ENCODE results near the gene GCC1.

- TF ChIP-seq CTCF (IDR thresholded peaks at IDR 0.05; ENCODE audit: low read depth, low read length, poor library complexity, severe bottlenecking) (no peak), EZH2phosphoT487 (IDR thresholded peaks at IDR 0.05; ENCODE audit: borderline replicate concordance, low read length) (no peak)
Observed at GRCh38 chr7:127618775-127619174, 33.4 kb upstream of the GCC1 start.

All from DOHH2 (cell line).